IMR-90 (cell line): Measurements from ENCODE around the gene SMARCA4. TPM values are rescaled to one million over a fixed set of nuclear protein-coding genes. Genes with fewer than 3 reads are reported as not detected.

ENCODE experiments used
- ATAC-seq: fragments of 200-7000 bp; cut with Tn5 transposase; 2 replicates; pipeline ENCODE4 v1.9.1; 2020; ENCODE audit warnings: low read depth, mild to moderate bottlenecking, moderate library complexity
- BruUV-seq: library from RNA; stranded (reverse); fragments of 400-500 nt; replicated peaks from 2 replicates; lab custom pipeline; 2021; lab: Mats Ljungman, UMichigan
- CTCF ChIA-PET: fragments of 300-600 bp; formaldehyde crosslinking; extraction: SDS; loops from one replicate; lab custom pipeline; 2021; ENCODE audit warnings: antibody characterized with exemption; lab: Yijun Ruan, JAX
- POLR2A ChIA-PET: fragments of 300-600 bp; sonication (Branson Sonifier 250); formaldehyde crosslinking; loops from one replicate; lab custom pipeline; 2022; ENCODE audit warnings: antibody characterized with exemption; ENCODE audit not compliant: unreplicated experiment; lab: Charles Lee
- DNase-seq: peaks from one replicate; pipeline ENCODE4 v3.0.0; 2013
- H2AFZ ChIP-seq: replicated peaks from 2 replicates; pipeline ENCODE3; 2013; ENCODE audit warnings: low read length, mild to moderate bottlenecking; ENCODE audit not compliant: poor library complexity
- H2AK5ac ChIP-seq: 2 replicates; pipeline ENCODE4 v1.6.1; 2013; ENCODE audit warnings: low read depth, low read length, inconsistent platforms
- H2AK9ac ChIP-seq: replicated peaks from 2 replicates; pipeline ENCODE3; 2013; ENCODE audit warnings: mild to moderate bottlenecking, low read depth, low read length, moderate library complexity; ENCODE audit not compliant: poor library complexity
- H2BK120ac ChIP-seq: 2 replicates; pipeline ENCODE4 v1.6.1; 2013; ENCODE audit warnings: low read depth, low read length, inconsistent platforms
- H2BK15ac ChIP-seq: 3 replicates; pipeline ENCODE4 v1.6.1; 2013; ENCODE audit warnings: low read depth, low read length, inconsistent platforms
- H2BK20ac ChIP-seq: 2 replicates; pipeline ENCODE4 v1.6.1; 2013; ENCODE audit warnings: low read depth, mild to moderate bottlenecking, inconsistent platforms, low read length, moderate library complexity
- H2BK5ac ChIP-seq: 2 replicates; pipeline ENCODE4 v1.6.1; 2013; ENCODE audit warnings: mild to moderate bottlenecking, low read depth, low read length, inconsistent platforms; ENCODE audit not compliant: poor library complexity, severe bottlenecking
- H3K14ac ChIP-seq: replicated peaks from 2 replicates; pipeline ENCODE4 v1.6.1; 2013; ENCODE audit warnings: low read depth, low read length, inconsistent platforms
- H3K18ac ChIP-seq: 2 replicates; pipeline ENCODE4 v1.6.1; 2013; ENCODE audit warnings: low read depth, low read length, control low read depth
- H3K23ac ChIP-seq: 2 replicates; pipeline ENCODE4 v1.6.1; 2013; ENCODE audit warnings: low read depth, low read length, inconsistent platforms
- H3K27ac ChIP-seq: 2 replicates; pipeline ENCODE4 v1.5.1; 2013; ENCODE audit warnings: mild to moderate bottlenecking, control low read depth, low read length; ENCODE audit not compliant: insufficient read depth
- H3K27me3 ChIP-seq: 2 replicates; pipeline ENCODE4 v1.6.1; 2013; ENCODE audit warnings: low read length; ENCODE audit not compliant: control insufficient read depth, insufficient read depth
- H3K36me3 ChIP-seq: 2 replicates; pipeline ENCODE4 v1.6.1; 2013; ENCODE audit warnings: low read length, mixed read lengths; ENCODE audit not compliant: control insufficient read depth, insufficient read depth
- H3K4ac ChIP-seq: 2 replicates; pipeline ENCODE4 v1.6.1; 2013; ENCODE audit warnings: low read depth, low read length, inconsistent platforms
- H3K4me1 ChIP-seq: 2 replicates; pipeline ENCODE4 v1.6.1; 2013; ENCODE audit warnings: low read length, mixed read lengths; ENCODE audit not compliant: control insufficient read depth, insufficient read depth
- H3K4me2 ChIP-seq: 2 replicates; pipeline ENCODE4 v1.6.1; 2013; ENCODE audit warnings: low read depth, mild to moderate bottlenecking, control low read depth, low read length, moderate library complexity
- H3K4me3 ChIP-seq: 2 replicates; pipeline ENCODE4 v1.5.1; 2013; ENCODE audit warnings: low read depth, mild to moderate bottlenecking, control low read depth, low read length, moderate library complexity; ENCODE audit not compliant: insufficient read depth
- H3K56ac ChIP-seq: 2 replicates; pipeline ENCODE4 v1.6.1; 2013; ENCODE audit warnings: low read length, inconsistent platforms; ENCODE audit not compliant: insufficient read depth; ENCODE audit errors: extremely low read depth
- H3K79me1 ChIP-seq, 2 experiments: 2 replicates each; pipeline ENCODE4 v1.6.1; 2013; ENCODE audit warnings: low read length in 2 of 2, inconsistent platforms in 1 of 2, low read depth in 1 of 2
- H3K9ac ChIP-seq: 2 replicates; pipeline ENCODE4 v1.6.1; 2013; ENCODE audit warnings: low read depth, low read length, control low read depth
- H3K9me1 ChIP-seq: 2 replicates; pipeline ENCODE4 v1.6.1; 2013; ENCODE audit warnings: low read length, inconsistent platforms; ENCODE audit not compliant: insufficient read depth
- H3K9me3 ChIP-seq: 2 replicates; pipeline ENCODE4 v1.6.1; 2013; ENCODE audit warnings: low read length; ENCODE audit not compliant: control insufficient read depth, insufficient read depth
- H4K20me1 ChIP-seq: 2 replicates; pipeline ENCODE4 v1.6.1; 2013; ENCODE audit warnings: low read length, inconsistent platforms; ENCODE audit not compliant: insufficient read depth
- H4K5ac ChIP-seq: 2 replicates; pipeline ENCODE4 v1.6.1; 2013; ENCODE audit warnings: mild to moderate bottlenecking, low read depth, low read length, control low read depth
- H4K8ac ChIP-seq, 2 experiments: 2 replicates each; pipeline ENCODE4 v1.6.1; 2013; ENCODE audit warnings: low read depth in 2 of 2, low read length in 2 of 2, control low read depth in 1 of 2, inconsistent platforms in 1 of 2
- H4K91ac ChIP-seq: 2 replicates; pipeline ENCODE4 v1.6.1; 2013; ENCODE audit warnings: low read depth, low read length, inconsistent platforms; ENCODE audit not compliant: insufficient read depth
- BHLHE40 ChIP-seq: fragments of 150-350 bp; IDR thresholded peaks from 2 replicates; pipeline ENCODE4 v1.6.1; 2016; ENCODE audit warnings: mild to moderate bottlenecking, low read depth, low read length
- CEBPB ChIP-seq: IDR thresholded peaks from 2 replicates; pipeline ENCODE4 v1.6.1; 2012; ENCODE audit warnings: low read depth, low read length, improper control_type of control experiment
- CHD1 ChIP-seq: IDR thresholded peaks from 2 replicates; pipeline ENCODE4 v1.6.1; 2012; ENCODE audit warnings: low read depth, low read length, improper control_type of control experiment
- ELK1 ChIP-seq: fragments of 150-350 bp; IDR thresholded peaks from 2 replicates; pipeline ENCODE4 v1.6.1; 2016; ENCODE audit warnings: low read depth, mild to moderate bottlenecking, low read length, moderate library complexity, borderline replicate concordance
- FOS ChIP-seq: fragments of 150-350 bp; IDR thresholded peaks from 2 replicates; pipeline ENCODE4 v1.6.1; 2016; ENCODE audit warnings: low read depth, low read length
- MAFK ChIP-seq: IDR thresholded peaks from 2 replicates; pipeline ENCODE4 v1.6.1; 2012; ENCODE audit warnings: low read depth, low read length, improper control_type of control experiment
- MAZ ChIP-seq: IDR thresholded peaks from 2 replicates; pipeline ENCODE4 v1.6.1; 2012; ENCODE audit warnings: low read depth, mild to moderate bottlenecking, low read length, improper control_type of control experiment, moderate library complexity, borderline replicate concordance
- MXI1 ChIP-seq: IDR thresholded peaks from 2 replicates; pipeline ENCODE4 v1.6.1; 2012; ENCODE audit warnings: low read depth, mild to moderate bottlenecking, low read length, moderate library complexity, borderline replicate concordance
- NFE2L2 ChIP-seq: fragments of 150-350 bp; IDR thresholded peaks from 2 replicates; pipeline ENCODE4 v1.6.1; 2016; ENCODE audit warnings: low read depth, mild to moderate bottlenecking, low read length
- POLR2A ChIP-seq: IDR thresholded peaks from 2 replicates; pipeline ENCODE4 v1.6.1; 2012; ENCODE audit warnings: mild to moderate bottlenecking, low read depth, low read length
- RAD21 ChIP-seq: IDR thresholded peaks from 2 replicates; pipeline ENCODE4 v1.6.1; 2012; ENCODE audit warnings: low read length, improper control_type of control experiment
- RCOR1 ChIP-seq: IDR thresholded peaks from 2 replicates; pipeline ENCODE4 v1.6.1; 2012; ENCODE audit warnings: mild to moderate bottlenecking, low read length, improper control_type of control experiment; ENCODE audit not compliant: insufficient replicate concordance
- RFX5 ChIP-seq: IDR thresholded peaks from 2 replicates; pipeline ENCODE4 v1.8.0; 2012; ENCODE audit warnings: low read depth, mild to moderate bottlenecking, low read length, moderate library complexity
- SMC3 ChIP-seq: fragments of 150-350 bp; IDR thresholded peaks from 2 replicates; pipeline ENCODE4 v1.6.1; 2016; ENCODE audit warnings: low read depth, mild to moderate bottlenecking, antibody characterized with exemption, low read length, moderate library complexity
- USF2 ChIP-seq: fragments of 150-350 bp; IDR thresholded peaks from 2 replicates; pipeline ENCODE4 v1.6.1; 2017; ENCODE audit warnings: mild to moderate bottlenecking, antibody characterized with exemption, low read length, low read depth
- WGBS, 2 experiments: methylation state at CpG; one replicate each; pipeline versions ENCODE4 v1.1.5 to v1.1.7; 2013; ENCODE audit warnings: missing lambda C conversion rate in 2 of 2; ENCODE audit not compliant: insufficient read length in 1 of 2; ENCODE audit errors: extremely low coverage in 2 of 2; 5-methylcytosine and 5-hydroxymethylcytosine counted together
- dilution Hi-C: fragments of 300-500 bp; cut with HindIII; formaldehyde crosslinking; loops from one replicate; pipeline ENCODE4 v1.14.3; 2018; ENCODE audit warnings: low sequenced_read_pairs; ENCODE audit not compliant: unreplicated experiment
- in situ Hi-C: fragments of 300-500 bp; cut with MboI; formaldehyde crosslinking; loops from 3 replicates; pipeline ENCODE4 v1.14.3; 2019; ENCODE audit warnings: low sequenced_read_pairs, inconsistent platforms, mixed read lengths
- intact Hi-C: fragments of 100-400 bp; cut with micrococcal nuclease; formaldehyde crosslinking; loops from 2 replicates; pipeline ENCODE4 v1.10.0; 2022
- polyA plus RNA-seq, 3 experiments: library from polyadenylated mRNA; depleted of rRNA; stranded (reverse); fragments of >200 nt; gene quantifications; 2 replicates each; pipeline ENCODE4 v1.2.3, GENCODE V29; 2012; ENCODE audit warnings: low replicate concordance in 1 of 3
- total RNA-seq: library from RNA; depleted of rRNA; stranded (reverse); fragments of >200 nt; gene quantifications from 2 replicates; pipeline ENCODE4 v1.2.3, GENCODE V29; 2012
- TF ChIP-seq, protein P1 (sequence below): conservative IDR thresholded peaks from 2 replicates; pipeline ENCODE4 v1.5.1; 2012; ENCODE audit warnings: mild to moderate bottlenecking, low read depth, low read length, improper control_type of control experiment

SMARCA4 gene
- total and polyA plus RNA-seq, 2 of the 4 experiments (the other 2 are of a cell fraction): 41.4 to 85.6 TPM

- H3K4me3 ChIP-seq: no peak overlapping the region
- H2BK20ac ChIP-seq: no peak overlapping the region
- H4K20me1 ChIP-seq: no peaks in the 10 kb centered on the region; the same call in 1 of the 2 replicates
- no peak overlapping the region for H3K4me2 ChIP-seq
- intact Hi-C loops: no loop called here
- ATAC-seq (no peak), DNase-seq (no peak)
- H2BK15ac ChIP-seq: no peak overlapping the region
- H3K9me1 ChIP-seq: peaks cover 3% of the 10 kb centered on the region; the same call in 1 of the 2 replicates
- H3K14ac ChIP-seq: no peak overlapping the region
- CTCF ChIA-PET: interaction anchor here (0.5 to 0.6 kb wide), 2 partner anchors 22 to 83 kb away, joined by 3 to 7 read pairs; no protein-coding TSS in a partner anchor
- no peaks in the 10 kb centered on the region for H3K27me3 ChIP-seq
- H3K4me1 ChIP-seq: no peaks in the 10 kb centered on the region
- H3K79me1 ChIP-seq: peaks cover 0 to 18% of the 10 kb centered on the region in 2 experiments; a peak in 1 of 4 replicates
- dilution Hi-C loops: no loop called here
- no peak overlapping the region for H3K23ac ChIP-seq
- peaks cover 7% of the 10 kb centered on the region for H3K9me3 ChIP-seq
- H2BK5ac ChIP-seq: no peak overlapping the region
- POLR2A ChIA-PET: no interaction called here
- H3K9ac ChIP-seq: no peak overlapping the region
- WGBS, 2 experiments: no CpG with 5 or more reads among the region's 3 CpGs
- no peak overlapping the region for H4K8ac ChIP-seq
- no peak overlapping the region for H4K5ac ChIP-seq
- H2AK9ac ChIP-seq: no peak overlapping the region
- H3K18ac ChIP-seq: no peak overlapping the region
- no peak overlapping the region for H3K56ac ChIP-seq
- BruUV-seq: no TSS peak
- H3K27ac ChIP-seq: no peak overlapping the region
- no peak overlapping the region for H2AFZ ChIP-seq
- no peak overlapping the region for H4K91ac ChIP-seq
- H2BK120ac ChIP-seq: no peak overlapping the region
- no peak overlapping the region for H3K4ac ChIP-seq
- no peak overlapping the region for H2AK5ac ChIP-seq
- in situ Hi-C loops: no loop called here
- peaks cover 59% of the 10 kb centered on the region for H3K36me3 ChIP-seq
- TF ChIP-seq POLR2A (no peak), RCOR1 (no peak), MAFK (no peak), RAD21 (no peak), CHD1 (no peak), USF2 (no peak), MXI1 (no peak), NFE2L2 (no peak), ELK1 (no peak), FOS (no peak), BHLHE40 (no peak), CEBPB (no peak), RFX5 (no peak), MAZ (no peak), SMC3 (no peak)
- TF ChIP-seq, protein P1, sequence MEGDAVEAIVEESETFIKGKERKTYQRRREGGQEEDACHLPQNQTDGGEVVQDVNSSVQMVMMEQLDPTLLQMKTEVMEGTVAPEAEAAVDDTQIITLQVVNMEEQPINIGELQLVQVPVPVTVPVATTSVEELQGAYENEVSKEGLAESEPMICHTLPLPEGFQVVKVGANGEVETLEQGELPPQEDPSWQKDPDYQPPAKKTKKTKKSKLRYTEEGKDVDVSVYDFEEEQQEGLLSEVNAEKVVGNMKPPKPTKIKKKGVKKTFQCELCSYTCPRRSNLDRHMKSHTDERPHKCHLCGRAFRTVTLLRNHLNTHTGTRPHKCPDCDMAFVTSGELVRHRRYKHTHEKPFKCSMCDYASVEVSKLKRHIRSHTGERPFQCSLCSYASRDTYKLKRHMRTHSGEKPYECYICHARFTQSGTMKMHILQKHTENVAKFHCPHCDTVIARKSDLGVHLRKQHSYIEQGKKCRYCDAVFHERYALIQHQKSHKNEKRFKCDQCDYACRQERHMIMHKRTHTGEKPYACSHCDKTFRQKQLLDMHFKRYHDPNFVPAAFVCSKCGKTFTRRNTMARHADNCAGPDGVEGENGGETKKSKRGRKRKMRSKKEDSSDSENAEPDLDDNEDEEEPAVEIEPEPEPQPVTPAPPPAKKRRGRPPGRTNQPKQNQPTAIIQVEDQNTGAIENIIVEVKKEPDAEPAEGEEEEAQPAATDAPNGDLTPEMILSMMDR: no peak
Measured at GRCh38 chr19:11063434-11063833, 102.6 kb downstream of the SMARCA4 start.
